Uterus (tissue), 2 donors: ENCODE results near the gene ZCCHC3.

Experiments used
- POLR2A ChIP-seq, 2 donors: fragments of 450-650 bp; IDR thresholded peaks; one replicate each; pipeline ENCODE4 v1.6.1; 2016; ENCODE audit warnings: antibody characterized with exemption in 2 of 2, mild to moderate bottlenecking in 1 of 2, moderate library complexity in 1 of 2
- TF ChIP-seq, protein P1 (sequence below), 4 experiments: fragments of 200-600 bp in 2 of 4; fragments of 450-650 bp in 2 of 4; sonication (generic) in 2 of 4; IDR thresholded peaks; one replicate each; pipeline ENCODE4 v1.5.1; 2016 to 2019; ENCODE audit warnings: antibody characterized with exemption in 4 of 4, mild to moderate bottlenecking in 2 of 4, moderate library complexity in 1 of 4

GRCh38 chr20:313402-313801 is 16.0 kb downstream of the ZCCHC3 start:
- no peak for TF ChIP-seq POLR2A (IDR thresholded peaks at IDR 0.05)
- TF ChIP-seq, protein P1, sequence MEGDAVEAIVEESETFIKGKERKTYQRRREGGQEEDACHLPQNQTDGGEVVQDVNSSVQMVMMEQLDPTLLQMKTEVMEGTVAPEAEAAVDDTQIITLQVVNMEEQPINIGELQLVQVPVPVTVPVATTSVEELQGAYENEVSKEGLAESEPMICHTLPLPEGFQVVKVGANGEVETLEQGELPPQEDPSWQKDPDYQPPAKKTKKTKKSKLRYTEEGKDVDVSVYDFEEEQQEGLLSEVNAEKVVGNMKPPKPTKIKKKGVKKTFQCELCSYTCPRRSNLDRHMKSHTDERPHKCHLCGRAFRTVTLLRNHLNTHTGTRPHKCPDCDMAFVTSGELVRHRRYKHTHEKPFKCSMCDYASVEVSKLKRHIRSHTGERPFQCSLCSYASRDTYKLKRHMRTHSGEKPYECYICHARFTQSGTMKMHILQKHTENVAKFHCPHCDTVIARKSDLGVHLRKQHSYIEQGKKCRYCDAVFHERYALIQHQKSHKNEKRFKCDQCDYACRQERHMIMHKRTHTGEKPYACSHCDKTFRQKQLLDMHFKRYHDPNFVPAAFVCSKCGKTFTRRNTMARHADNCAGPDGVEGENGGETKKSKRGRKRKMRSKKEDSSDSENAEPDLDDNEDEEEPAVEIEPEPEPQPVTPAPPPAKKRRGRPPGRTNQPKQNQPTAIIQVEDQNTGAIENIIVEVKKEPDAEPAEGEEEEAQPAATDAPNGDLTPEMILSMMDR (IDR thresholded peaks at IDR 0.05), result no peak
